Dendritic cell treated with granulocyte-macrophage colony-stimulating factor and Interleukin-4, amounts not matched to agents 40 ng/mL and 50 ng/mL, for 4 days (primary cell): ENCODE data around the gene GRID2.

ENCODE experiments used
- H3K27ac Mint-ChIP-seq: one replicate; pipeline ENCODE4 v1.8.0; 2022; ENCODE audit warnings: mild to moderate bottlenecking, mixed read lengths
- H3K27me3 Mint-ChIP-seq: one replicate; pipeline ENCODE4 v1.8.0; 2022; ENCODE audit warnings: mild to moderate bottlenecking, mixed read lengths
- H3K36me3 Mint-ChIP-seq: one replicate; pipeline ENCODE4 v1.8.0; 2022; ENCODE audit warnings: low read depth, mixed read lengths
- H3K4me1 Mint-ChIP-seq: one replicate; pipeline ENCODE4 v1.8.0; 2022; ENCODE audit warnings: low read depth, mixed read lengths
- H3K4me3 Mint-ChIP-seq: one replicate; pipeline ENCODE4 v1.8.0; 2022; ENCODE audit warnings: mild to moderate bottlenecking, moderate library complexity, mixed read lengths
- H3K9me3 Mint-ChIP-seq: one replicate; pipeline ENCODE4 v1.8.0; 2022; ENCODE audit warnings: mixed read lengths
- intact Hi-C: fragments of 100-400 bp; cut with micrococcal nuclease; formaldehyde crosslinking; loops from one replicate; pipeline ENCODE4 v1.15.0; 2022

GRID2 gene

GRCh38 chr4:93448691-93449293, 1145.0 kb downstream of the GRID2 start:
- H3K4me3 Mint-ChIP-seq: no peak overlapping the region
- H3K27ac Mint-ChIP-seq: no peak overlapping the region
- intact Hi-C loops: no loop called here
- H3K27me3 Mint-ChIP-seq: no peaks in the 10 kb centered on the region
- no peaks in the 10 kb centered on the region for H3K4me1 Mint-ChIP-seq
- no peaks in the 10 kb centered on the region for H3K9me3 Mint-ChIP-seq
- H3K36me3 Mint-ChIP-seq: no peaks in the 10 kb centered on the region

GRCh38 chr4:93451954-93452353, 1148.2 kb downstream of the GRID2 start:
- Mint-ChIP-seq H3K27me3 (no peaks in the 10 kb centered on the region), H3K9me3 (no peaks in the 10 kb centered on the region), H3K27ac (no peak overlapping the region), H3K36me3 (no peaks in the 10 kb centered on the region), H3K4me1 (no peaks in the 10 kb centered on the region), H3K4me3 (no peak overlapping the region)
- intact Hi-C loops: no loop called here

GRCh38 chr4:93461541-93461940, 1157.8 kb downstream of the GRID2 start:
- Mint-ChIP-seq H3K4me3 (no peak overlapping the region), H3K36me3 (no peaks in the 10 kb centered on the region), H3K27me3 (no peaks in the 10 kb centered on the region), H3K27ac (no peak overlapping the region), H3K9me3 (no peaks in the 10 kb centered on the region), H3K4me1 (no peaks in the 10 kb centered on the region)
- intact Hi-C loops: no loop called here

- Mint-ChIP-seq H3K4me1 (no peaks in the 10 kb centered on the region), H3K27me3 (no peaks in the 10 kb centered on the region), H3K27ac (no peak overlapping the region), H3K9me3 (no peaks in the 10 kb centered on the region), H3K36me3 (no peaks in the 10 kb centered on the region), H3K4me3 (no peak overlapping the region)
- intact Hi-C loops: no loop called here
Measured at GRCh38 chr4:93466446-93466845, 1162.7 kb downstream of the GRID2 start.

DNA sequence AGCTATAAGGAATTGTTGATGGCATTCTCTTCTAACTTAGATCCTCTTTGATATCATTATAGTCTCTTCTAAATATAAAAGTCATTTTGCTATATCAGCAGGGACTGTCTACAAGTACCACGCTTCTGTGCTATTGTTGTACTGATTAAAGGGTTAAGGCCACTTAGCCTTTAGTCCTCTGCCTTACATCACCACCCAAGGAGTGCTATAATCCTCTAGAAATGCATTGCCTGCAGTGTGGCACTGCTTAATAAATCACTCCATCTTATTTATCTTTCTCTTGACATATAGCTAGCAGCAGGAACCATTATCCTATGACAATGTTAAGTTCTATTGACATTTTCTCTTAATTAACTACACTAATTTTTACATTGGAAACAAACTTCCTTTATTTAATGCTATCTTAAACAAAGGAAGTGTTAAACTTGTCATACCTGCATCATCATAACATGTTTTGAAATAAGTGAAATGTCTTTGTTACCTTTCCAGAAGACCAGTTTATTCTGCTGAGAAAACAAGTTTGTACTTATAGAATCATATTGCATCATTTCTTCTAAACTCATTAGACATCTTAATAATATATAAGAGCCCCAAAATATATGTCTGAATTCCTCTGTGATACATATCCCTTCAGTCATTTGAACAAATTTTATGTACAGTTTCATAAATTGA, 1163.9 kb downstream of the GRID2 start:
- Mint-ChIP-seq H3K27me3 (no peaks in the 10 kb centered on the region), H3K36me3 (no peaks in the 10 kb centered on the region)
- intact Hi-C loops: no loop called here

DNA sequence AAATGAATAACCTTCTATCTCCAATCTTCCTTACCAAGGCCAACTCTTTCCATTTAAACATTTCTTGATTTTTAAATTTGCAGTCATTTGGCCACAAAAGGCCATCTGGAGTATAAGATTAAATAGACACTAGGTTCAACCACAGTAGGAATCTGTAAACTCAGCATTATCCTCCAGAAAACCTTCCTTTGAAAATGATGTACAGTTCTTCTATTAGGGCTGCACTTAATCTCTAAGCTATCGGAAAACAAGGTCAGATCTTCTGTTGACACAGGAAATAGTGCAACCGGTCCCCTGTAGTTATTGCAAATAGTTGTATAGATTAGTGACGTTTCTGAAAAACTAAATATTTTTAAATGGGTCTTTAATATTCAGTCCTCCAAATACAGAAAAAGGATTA, 1165.8 kb downstream of the GRID2 start:
- intact Hi-C loops: no loop called here
- Mint-ChIP-seq H3K27me3 (no peaks in the 10 kb centered on the region), H3K27ac (no peak overlapping the region), H3K9me3 (no peaks in the 10 kb centered on the region), H3K36me3 (no peaks in the 10 kb centered on the region), H3K4me3 (no peak overlapping the region), H3K4me1 (no peaks in the 10 kb centered on the region)

More for the DNA sequence above, 1163.9 kb downstream of the GRID2 start:
- H3K4me1 Mint-ChIP-seq: no peaks in the 10 kb centered on the region
- H3K9me3 Mint-ChIP-seq: no peaks in the 10 kb centered on the region
- H3K27ac Mint-ChIP-seq: no peak overlapping the region
- H3K4me3 Mint-ChIP-seq: no peak overlapping the region

DNA sequence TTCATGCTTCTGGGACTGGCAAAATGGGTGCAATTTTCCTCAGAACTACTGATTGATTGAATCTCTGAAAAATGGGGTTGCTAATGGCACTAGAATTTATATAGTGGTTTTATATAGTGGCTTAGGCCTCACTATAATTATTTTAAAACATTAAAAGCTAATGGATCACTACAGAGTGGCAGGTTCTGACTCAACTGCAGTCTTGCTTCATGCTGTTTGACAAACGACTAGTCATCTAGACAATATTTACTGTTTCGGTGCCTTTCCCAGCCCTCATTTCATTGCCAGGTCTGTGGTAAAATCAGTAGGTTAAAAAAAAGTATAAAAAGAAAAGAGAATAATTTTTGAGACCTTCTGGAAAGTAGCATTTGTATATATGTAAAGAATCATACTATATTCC, 1172.0 kb downstream of the GRID2 start:
- Mint-ChIP-seq H3K27me3 (no peaks in the 10 kb centered on the region), H3K4me3 (no peak overlapping the region), H3K36me3 (no peaks in the 10 kb centered on the region), H3K9me3 (no peaks in the 10 kb centered on the region), H3K4me1 (no peaks in the 10 kb centered on the region), H3K27ac (no peak overlapping the region)
- intact Hi-C loops: no loop called here

GRCh38 chr4:93478805-93479204, 1175.0 kb downstream of the GRID2 start:
- no peaks in the 10 kb centered on the region for H3K4me1 Mint-ChIP-seq
- H3K9me3 Mint-ChIP-seq: no peaks in the 10 kb centered on the region
- H3K27ac Mint-ChIP-seq: no peak overlapping the region

GRCh38 chr4:93480452-93480851, 1176.7 kb downstream of the GRID2 start:
- H3K36me3 Mint-ChIP-seq: no peaks in the 10 kb centered on the region
- no peak overlapping the region for H3K27ac Mint-ChIP-seq
- H3K27me3 Mint-ChIP-seq: no peaks in the 10 kb centered on the region
- H3K9me3 Mint-ChIP-seq: no peaks in the 10 kb centered on the region
- no peaks in the 10 kb centered on the region for H3K4me1 Mint-ChIP-seq
- H3K4me3 Mint-ChIP-seq: no peak overlapping the region
- intact Hi-C loops: no loop called here

More at GRCh38 chr4:93478805-93479204, 1175.0 kb downstream of the GRID2 start:
- Mint-ChIP-seq H3K27me3 (no peaks in the 10 kb centered on the region), H3K4me3 (no peak overlapping the region), H3K36me3 (no peaks in the 10 kb centered on the region)
- intact Hi-C loops: no loop called here

- Mint-ChIP-seq H3K4me3 (no peak overlapping the region), H3K36me3 (no peaks in the 10 kb centered on the region), H3K9me3 (peaks cover 25% of the 10 kb centered on the region), H3K27ac (no peak overlapping the region), H3K4me1 (no peaks in the 10 kb centered on the region), H3K27me3 (no peaks in the 10 kb centered on the region)
- intact Hi-C loops: no loop called here
Measured at GRCh38 chr4:93495346-93495745, 1191.6 kb downstream of the GRID2 start.

DNA sequence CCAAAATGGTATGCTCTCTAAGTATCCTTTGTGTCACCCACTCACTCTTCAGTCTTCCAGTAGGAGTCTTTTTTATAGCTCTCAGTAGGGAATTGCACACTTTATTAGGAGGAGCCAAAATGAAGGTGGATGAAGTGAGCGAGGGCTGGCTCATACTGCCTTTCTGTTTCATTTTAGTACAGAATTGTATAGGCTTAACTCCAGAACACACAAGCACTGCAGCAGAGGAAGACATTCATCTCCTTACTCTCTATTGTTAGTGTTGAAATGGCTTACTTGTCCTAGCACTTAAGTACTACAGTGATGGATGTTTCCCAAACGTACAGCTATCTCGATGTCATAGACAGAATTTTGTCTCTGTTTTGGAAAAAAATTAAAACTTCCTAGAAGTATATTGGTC, 1197.5 kb downstream of the GRID2 start:
- H3K4me1 Mint-ChIP-seq: no peaks in the 10 kb centered on the region
- intact Hi-C loops: no loop called here
- H3K4me3 Mint-ChIP-seq: no peak overlapping the region
- H3K9me3 Mint-ChIP-seq: peaks cover 36% of the 10 kb centered on the region
- H3K36me3 Mint-ChIP-seq: no peaks in the 10 kb centered on the region
- no peak overlapping the region for H3K27ac Mint-ChIP-seq
- no peaks in the 10 kb centered on the region for H3K27me3 Mint-ChIP-seq

DNA sequence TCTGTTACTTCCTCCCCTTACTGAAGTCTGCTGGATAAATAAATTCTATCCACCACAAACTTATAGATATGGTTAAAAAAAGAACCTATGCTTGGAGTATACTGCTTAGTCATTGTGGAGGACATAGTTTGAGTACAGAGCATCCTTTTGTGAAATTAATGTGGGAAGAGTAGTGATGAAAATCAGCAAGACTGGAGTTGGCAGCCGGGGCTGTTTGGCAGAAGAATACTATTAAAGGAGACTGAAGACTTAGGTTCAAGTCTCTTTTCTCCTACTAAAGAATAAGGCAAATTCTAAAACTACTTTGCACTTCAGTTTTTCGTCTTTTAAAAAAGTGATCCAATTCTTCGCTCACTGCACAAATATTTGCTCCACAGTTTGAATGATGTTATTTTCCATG, 1198.2 kb downstream of the GRID2 start:
- no peaks in the 10 kb centered on the region for H3K27me3 Mint-ChIP-seq
- no peak overlapping the region for H3K27ac Mint-ChIP-seq
- intact Hi-C loops: no loop called here
- no peaks in the 10 kb centered on the region for H3K36me3 Mint-ChIP-seq
- peaks cover 36% of the 10 kb centered on the region for H3K9me3 Mint-ChIP-seq
- H3K4me1 Mint-ChIP-seq: no peaks in the 10 kb centered on the region
- no peak overlapping the region for H3K4me3 Mint-ChIP-seq

GRCh38 chr4:93502991-93503390, 1199.2 kb downstream of the GRID2 start:
- Mint-ChIP-seq H3K27me3 (no peaks in the 10 kb centered on the region), H3K9me3 (peaks cover 36% of the 10 kb centered on the region), H3K36me3 (no peaks in the 10 kb centered on the region), H3K4me3 (no peak overlapping the region), H3K27ac (no peak overlapping the region), H3K4me1 (no peaks in the 10 kb centered on the region)
- intact Hi-C loops: no loop called here

DNA sequence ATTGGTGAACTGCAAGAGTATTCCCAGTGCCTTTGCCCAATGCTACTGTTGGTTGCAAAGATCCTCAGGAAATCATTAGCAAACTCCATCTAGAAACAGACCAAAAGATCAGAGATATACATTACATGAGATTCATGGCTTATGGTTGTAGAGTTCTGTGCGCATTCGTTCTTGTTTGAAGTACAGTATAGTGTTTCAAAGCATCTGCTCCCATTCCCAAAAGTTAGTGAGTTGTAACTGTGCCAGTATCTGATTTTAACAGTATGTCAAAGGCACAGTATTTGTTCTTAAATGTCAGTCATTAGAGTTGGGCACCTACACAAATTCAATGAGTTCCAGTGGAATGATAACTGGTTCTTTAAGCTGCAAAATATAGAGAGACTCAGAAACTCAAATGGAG, 1210.1 kb downstream of the GRID2 start:
- H3K9me3 Mint-ChIP-seq: no peaks in the 10 kb centered on the region
- H3K4me3 Mint-ChIP-seq: no peak overlapping the region
- intact Hi-C loops: no loop called here
- H3K36me3 Mint-ChIP-seq: no peaks in the 10 kb centered on the region
- H3K4me1 Mint-ChIP-seq: no peaks in the 10 kb centered on the region
- H3K27ac Mint-ChIP-seq: no peak overlapping the region
- no peaks in the 10 kb centered on the region for H3K27me3 Mint-ChIP-seq

DNA sequence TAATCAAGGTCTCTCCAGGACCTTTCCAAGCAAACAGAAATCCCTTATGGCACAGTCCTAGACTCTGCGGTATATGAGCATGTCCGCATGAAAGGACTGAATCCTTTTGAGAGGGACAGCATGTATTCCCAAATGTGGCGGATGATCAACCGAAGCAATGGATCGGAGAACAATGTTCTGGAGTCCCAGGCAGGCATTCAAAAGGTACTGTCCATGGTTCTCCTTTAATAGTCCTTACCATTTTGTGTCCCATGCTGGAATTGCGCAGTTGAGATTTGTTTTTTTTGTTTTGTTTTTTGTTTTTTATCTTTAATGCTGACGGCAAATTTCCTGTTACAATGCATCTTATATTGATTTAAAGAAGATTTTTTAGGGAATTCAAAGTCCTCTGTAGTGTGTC, 1211.4 kb downstream of the GRID2 start:
- Mint-ChIP-seq H3K4me3 (no peak overlapping the region), H3K36me3 (no peaks in the 10 kb centered on the region), H3K27me3 (no peaks in the 10 kb centered on the region), H3K4me1 (no peaks in the 10 kb centered on the region), H3K27ac (no peak overlapping the region), H3K9me3 (no peaks in the 10 kb centered on the region)
- intact Hi-C loops: no loop called here
